WTC11 (cell line): ENCODE measurements around the gene ABLIM3. TPM values are rescaled to one million over a fixed set of nuclear protein-coding genes. Genes with fewer than 3 reads are reported as not detected.

Source experiments
- ATAC-seq: fragments of 200-7000 bp; cut with Tn5 transposase; 2 replicates; pipeline ENCODE4 v1.10.0; 2021; ENCODE audit warnings: mild to moderate bottlenecking, moderate library complexity
- CTCF ChIA-PET: fragments of 300-600 bp; sonication (Branson Sonifier 250); formaldehyde crosslinking; loops from one replicate; lab custom pipeline; 2021; ENCODE audit warnings: antibody characterized with exemption; lab: Charles Lee
- POLR2A ChIA-PET: fragments of 350-600 bp; sonication (Branson Sonifier 250); formaldehyde crosslinking; loops from one replicate; lab custom pipeline; 2021; ENCODE audit warnings: antibody characterized with exemption; lab: Charles Lee
- DNase-seq: peaks from one replicate; pipeline ENCODE4 v3.0.0; 2021; ENCODE audit warnings: low spot score
- H3K27ac Mint-ChIP-seq: 2 replicates; pipeline ENCODE4 v1.8.0; 2021; ENCODE audit warnings: mixed read lengths
- H3K27me3 Mint-ChIP-seq: 2 replicates; pipeline ENCODE4 v1.8.0; 2021; ENCODE audit warnings: low read depth, mild to moderate bottlenecking, moderate library complexity, mixed read lengths
- H3K36me3 Mint-ChIP-seq: 2 replicates; pipeline ENCODE4 v1.8.0; 2021; ENCODE audit warnings: mixed read lengths
- H3K4me1 Mint-ChIP-seq: 2 replicates; pipeline ENCODE4 v1.8.0; 2022; ENCODE audit warnings: mixed read lengths
- H3K4me3 Mint-ChIP-seq: 2 replicates; pipeline ENCODE4 v1.8.0; 2021; ENCODE audit warnings: mild to moderate bottlenecking, moderate library complexity, mixed read lengths
- H3K9me3 Mint-ChIP-seq: 2 replicates; pipeline ENCODE4 v1.8.0; 2021; ENCODE audit warnings: mixed read lengths
- AR ChIP-seq: fragments of 250-450 bp; sonication (Bioruptor Pico); IDR thresholded peaks from 2 replicates; pipeline ENCODE4 v1.9.0; 2021; ENCODE audit warnings: mild to moderate bottlenecking
- FOXK1 ChIP-seq: sonication (generic); formaldehyde crosslinking; IDR thresholded peaks from 2 replicates; pipeline ENCODE4 v1.8.0; 2022; ENCODE audit warnings: mild to moderate bottlenecking, moderate library complexity, missing genetic modification reagents
- HMGA2 ChIP-seq: fragments of 250-450 bp; sonication (Bioruptor Pico); IDR thresholded peaks from 2 replicates; pipeline ENCODE4 v1.4.0; 2021; ENCODE audit warnings: mild to moderate bottlenecking, moderate library complexity
- MXD4 ChIP-seq: fragments of 250-450 bp; sonication (Bioruptor Pico); IDR thresholded peaks from 2 replicates; pipeline ENCODE4 v1.8.0; 2021; ENCODE audit warnings: mild to moderate bottlenecking, moderate library complexity, borderline replicate concordance
- SP1 ChIP-seq: sonication (generic); formaldehyde crosslinking; conservative IDR thresholded peaks from 2 replicates; pipeline ENCODE4 v1.8.1; 2022; ENCODE audit warnings: missing genetic modification reagents
- ZBTB21 ChIP-seq: sonication (generic); formaldehyde crosslinking; IDR thresholded peaks from 2 replicates; pipeline ENCODE4 v1.8.1; 2023; ENCODE audit warnings: mild to moderate bottlenecking, missing genetic modification reagents, borderline replicate concordance
- total RNA-seq: library from RNA; stranded (reverse); gene quantifications from 3 replicates; pipeline ENCODE4 v1.2.3, GENCODE V29; 2021
- TF ChIP-seq, protein P1 (sequence below): sonication (generic); formaldehyde crosslinking; IDR thresholded peaks from 2 replicates; pipeline ENCODE4 v1.8.1; 2023; ENCODE audit warnings: mild to moderate bottlenecking, missing genetic modification reagents, moderate library complexity
- TF ChIP-seq, protein P2 (sequence below): fragments of 250-450 bp; sonication (Bioruptor Pico); conservative IDR thresholded peaks from 2 replicates; pipeline ENCODE4 v1.9.0; 2021; ENCODE audit warnings: mild to moderate bottlenecking
- TF ChIP-seq, protein P3 (sequence below): fragments of 250-450 bp; sonication (Bioruptor Pico); IDR thresholded peaks from 2 replicates; pipeline ENCODE4 v1.9.0; 2021; ENCODE audit warnings: mild to moderate bottlenecking
- TF ChIP-seq, protein P4 (sequence below): sonication (generic); formaldehyde crosslinking; IDR thresholded peaks from 2 replicates; pipeline ENCODE4 v1.8.0; 2022; ENCODE audit warnings: mild to moderate bottlenecking, missing genetic modification reagents

ABLIM3 gene
- total RNA-seq, 1 experiment from 2014 or later: 0.33 TPM

DNA sequence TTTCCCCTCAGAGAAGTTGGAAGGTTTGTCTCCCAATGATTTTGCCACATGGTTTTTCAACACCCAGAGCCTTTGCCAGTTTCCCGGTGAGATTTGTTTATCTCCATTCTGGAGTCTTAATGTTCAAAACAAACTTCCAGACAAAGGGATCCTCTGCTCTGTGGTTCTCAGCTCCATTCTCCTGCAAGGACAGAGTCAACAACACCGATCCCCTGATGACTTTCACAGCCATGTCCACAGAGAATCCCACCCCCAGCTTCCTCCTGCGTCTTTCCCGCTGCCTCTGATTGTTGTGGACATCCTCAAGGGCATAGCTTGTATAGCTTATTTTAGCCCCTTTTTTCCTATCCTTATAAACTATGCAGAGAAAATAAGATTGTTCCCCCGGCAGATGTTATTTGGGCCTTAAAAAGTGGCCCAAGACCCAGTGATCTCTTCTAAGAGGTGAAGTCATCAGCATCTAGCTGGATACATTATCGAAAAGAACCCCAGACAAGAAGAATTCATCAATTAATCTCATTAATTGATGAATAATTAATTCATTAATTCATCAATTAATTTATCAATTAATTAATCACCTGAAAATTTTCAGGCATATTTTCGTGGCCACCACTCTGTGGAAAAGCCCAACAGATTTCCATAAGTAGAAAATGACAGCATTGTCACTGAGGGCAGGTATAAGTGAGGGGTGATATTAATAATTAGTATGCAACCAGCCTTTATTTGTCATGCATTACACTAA is 2.9 kb upstream of the ABLIM3 start:
- ChIA-PET POLR2A (no interaction called here), CTCF (interaction anchor here (1.0 to 1.9 kb wide), 8 partner anchors 9 to 131 kb away, joined by 3 to 5 read pairs (median 4); no protein-coding TSS in a partner anchor)
- TF ChIP-seq, protein P1, sequence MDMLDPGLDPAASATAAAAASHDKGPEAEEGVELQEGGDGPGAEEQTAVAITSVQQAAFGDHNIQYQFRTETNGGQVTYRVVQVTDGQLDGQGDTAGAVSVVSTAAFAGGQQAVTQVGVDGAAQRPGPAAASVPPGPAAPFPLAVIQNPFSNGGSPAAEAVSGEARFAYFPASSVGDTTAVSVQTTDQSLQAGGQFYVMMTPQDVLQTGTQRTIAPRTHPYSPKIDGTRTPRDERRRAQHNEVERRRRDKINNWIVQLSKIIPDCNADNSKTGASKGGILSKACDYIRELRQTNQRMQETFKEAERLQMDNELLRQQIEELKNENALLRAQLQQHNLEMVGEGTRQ (CRISPR knock-in tag): no peak
- TF ChIP-seq HMGA2 (CRISPR knock-in tag): peak; percentile 73; the same call in 1 of the 2 replicates
- no peak for ATAC-seq
- Mint-ChIP-seq H3K4me3 (no peak overlapping the region), H3K9me3 (no peaks in the 10 kb centered on the region), H3K36me3 (no peaks in the 10 kb centered on the region), H3K27ac (no peak overlapping the region), H3K4me1 (peaks cover 2% of the 10 kb centered on the region; the same call in 1 of the 2 replicates), H3K27me3 (peaks cover 30% of the 10 kb centered on the region)
- DNase-seq: no peak

GRCh38 chr5:149140197-149141002 is 893 bp upstream of the ABLIM3 start:
- H3K4me1 Mint-ChIP-seq: peaks cover 7% of the 10 kb centered on the region; the same call in 1 of the 2 replicates
- ChIA-PET POLR2A (no interaction called here), CTCF (interaction anchor here (1.2 to 3.6 kb wide), 16 partner anchors 9 to 409 kb away, joined by 3 to 54 read pairs (median 10); no protein-coding TSS in a partner anchor)
- DNase-seq: no peak
- H3K27me3 Mint-ChIP-seq: peaks cover 34% of the 10 kb centered on the region
- H3K9me3 Mint-ChIP-seq: no peaks in the 10 kb centered on the region
- no peaks in the 10 kb centered on the region for H3K36me3 Mint-ChIP-seq
- H3K4me3 Mint-ChIP-seq: peak overlapping the region; percentile 25; the same call in 1 of the 2 replicates
- no peak overlapping the region for H3K27ac Mint-ChIP-seq
- ATAC-seq: no peak
- TF ChIP-seq FOXK1: no peak
- TF ChIP-seq ZBTB21 (CRISPR knock-in tag): no peak
- TF ChIP-seq, protein P2, sequence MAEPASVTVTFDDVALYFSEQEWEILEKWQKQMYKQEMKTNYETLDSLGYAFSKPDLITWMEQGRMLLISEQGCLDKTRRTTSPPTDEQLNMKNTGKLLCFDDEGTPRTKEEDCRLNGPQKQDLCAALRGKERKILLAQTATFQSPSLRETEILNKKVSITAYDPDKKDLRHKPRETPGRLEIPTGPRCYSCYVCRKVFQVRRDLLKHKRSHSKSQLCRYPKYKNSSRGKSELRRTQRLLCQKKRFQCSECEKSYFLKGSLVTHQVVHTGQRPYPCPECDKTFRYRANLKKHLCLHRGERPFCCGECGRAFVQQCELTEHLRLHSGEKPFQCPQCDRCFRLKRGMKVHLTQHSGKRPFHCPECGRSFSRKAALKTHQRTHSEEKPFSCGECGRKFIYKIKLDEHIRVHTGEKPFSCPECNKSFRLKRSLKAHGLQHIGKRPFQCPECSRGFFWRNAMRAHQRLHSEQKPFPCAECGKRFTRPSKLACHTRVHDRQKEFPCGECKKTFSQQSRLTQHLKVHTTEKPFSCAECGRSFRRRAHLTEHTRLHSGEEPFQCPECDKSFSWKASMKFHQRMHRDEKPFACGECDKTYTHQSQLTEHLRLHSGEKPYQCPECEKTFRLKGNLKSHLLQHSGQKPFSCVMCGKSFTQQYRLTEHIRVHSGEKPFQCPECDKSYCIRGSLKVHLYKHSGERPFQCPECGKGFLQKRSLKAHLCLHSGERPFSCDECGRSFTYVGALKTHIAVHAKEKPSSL: no peak
- TF ChIP-seq MXD4 (CRISPR knock-in tag): no peak
- TF ChIP-seq SP1 (CRISPR knock-in tag): no peak
- TF ChIP-seq AR (CRISPR knock-in tag): no peak
- TF ChIP-seq, protein P3, sequence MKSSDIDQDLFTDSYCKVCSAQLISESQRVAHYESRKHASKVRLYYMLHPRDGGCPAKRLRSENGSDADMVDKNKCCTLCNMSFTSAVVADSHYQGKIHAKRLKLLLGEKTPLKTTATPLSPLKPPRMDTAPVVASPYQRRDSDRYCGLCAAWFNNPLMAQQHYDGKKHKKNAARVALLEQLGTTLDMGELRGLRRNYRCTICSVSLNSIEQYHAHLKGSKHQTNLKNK (CRISPR knock-in tag): no peak
- TF ChIP-seq, protein P4, sequence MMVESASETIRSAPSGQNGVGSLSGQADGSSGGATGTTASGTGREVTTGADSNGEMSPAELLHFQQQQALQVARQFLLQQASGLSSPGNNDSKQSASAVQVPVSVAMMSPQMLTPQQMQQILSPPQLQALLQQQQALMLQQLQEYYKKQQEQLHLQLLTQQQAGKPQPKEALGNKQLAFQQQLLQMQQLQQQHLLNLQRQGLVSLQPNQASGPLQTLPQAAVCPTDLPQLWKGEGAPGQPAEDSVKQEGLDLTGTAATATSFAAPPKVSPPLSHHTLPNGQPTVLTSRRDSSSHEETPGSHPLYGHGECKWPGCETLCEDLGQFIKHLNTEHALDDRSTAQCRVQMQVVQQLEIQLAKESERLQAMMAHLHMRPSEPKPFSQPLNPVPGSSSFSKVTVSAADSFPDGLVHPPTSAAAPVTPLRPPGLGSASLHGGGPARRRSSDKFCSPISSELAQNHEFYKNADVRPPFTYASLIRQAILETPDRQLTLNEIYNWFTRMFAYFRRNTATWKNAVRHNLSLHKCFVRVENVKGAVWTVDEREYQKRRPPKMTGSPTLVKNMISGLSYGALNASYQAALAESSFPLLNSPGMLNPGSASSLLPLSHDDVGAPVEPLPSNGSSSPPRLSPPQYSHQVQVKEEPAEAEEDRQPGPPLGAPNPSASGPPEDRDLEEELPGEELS (CRISPR knock-in tag): no peak
- TF ChIP-seq, protein P1 (CRISPR knock-in tag): no peak
